Measurements from ENCODE around the gene PCDH10. TPM values are rescaled to one million over a fixed set of nuclear protein-coding genes. Genes with fewer than 3 reads are reported as not detected.

Gene PCDH10
- total RNA-seq, 4 donors from 2014 or later, result 0.13 to 1.5 (median 0.50) TPM

GRCh38 chr4:133146574-133147241, 2.4 kb upstream of the PCDH10 start:
- Histone ChIP-seq H3K27ac (no peak overlapping the region), H3K4me1 (peaks cover 26 to 49% of the 10 kb centered on the region in 2 donors), H3K4me3 (replicated peaks in 1 of 3) (peak overlapping the region in 1 of 3 donors; percentile 12), H3K27me3 (peaks cover 2% of the 10 kb centered on the region), H3K9me3 (no peaks in the 10 kb centered on the region), H3K36me3 (no peaks in the 10 kb centered on the region)
- 1 to 2% methylated on average over 28 to 29 of the region's 29 CpGs for WGBS, 2 donors
- TF ChIP-seq CTCF (IDR thresholded peaks at IDR 0.05) (peak; percentile 20 to 93 (median 69)), POLR2A (IDR thresholded peaks at IDR 0.05) (no peak)
- peak; percentile 32 to 43 for DNase-seq
- intact Hi-C loops (cut with DNase I), result no loop called here

- DNase-seq, result no peak
- H3K4me1 ChIP-seq, result peaks cover 33 to 56% of the 10 kb centered on the region in 2 donors
These were observed 1.7 kb upstream of the PCDH10 start for GRCh38 chr4:133147286-133147821.

GRCh38 chr4:133147921-133148689, 989 bp upstream of the PCDH10 start:
- WGBS, 2 donors, result 2 to 3% methylated on average over 53 to 54 of the region's 54 CpGs

More at GRCh38 chr4:133147286-133147821, 1.7 kb upstream of the PCDH10 start:
- whole genome bisulfite sequencing, 2 donors, result 1 to 2% methylated on average over 23 of the region's 23 CpGs
- Histone ChIP-seq H3K36me3 (no peaks in the 10 kb centered on the region), H3K27me3 (peaks cover 9% of the 10 kb centered on the region), H3K27ac (no peak overlapping the region), H3K4me3 (replicated peaks in 1 of 3) (peak overlapping the region in 1 of 3 donors; percentile 12), H3K9me3 (no peaks in the 10 kb centered on the region)
- intact Hi-C loops (cut with DNase I), result no loop called here
- TF ChIP-seq CTCF (IDR thresholded peaks at IDR 0.05), result no peak
- TF ChIP-seq POLR2A (IDR thresholded peaks at IDR 0.05), result no peak

GRCh38 chr4:133149364-133149695, 236 bp downstream of the PCDH10 start:
- H3K27me3 ChIP-seq, result peaks cover 12% of the 10 kb centered on the region
- no peak overlapping the region for H3K27ac ChIP-seq
- DNase-seq, result no peak
- TF ChIP-seq CTCF (IDR thresholded peaks at IDR 0.05) (no peak), POLR2A (IDR thresholded peaks at IDR 0.05) (no peak)
- WGBS, 2 donors, result 3% methylated on average over 8 of the region's 8 CpGs
- intact Hi-C loops (cut with DNase I), result no loop called here
- no peaks in the 10 kb centered on the region for H3K9me3 ChIP-seq
- peaks cover 36 to 62% of the 10 kb centered on the region in 2 donors for H3K4me1 ChIP-seq
- peak overlapping the region in 2 of 3 donors; percentile 0 to 35 for H3K4me3 ChIP-seq (replicated peaks in 1 of 3)
- no peaks in the 10 kb centered on the region for H3K36me3 ChIP-seq

More at GRCh38 chr4:133147921-133148689, 989 bp upstream of the PCDH10 start:
- peaks cover 12% of the 10 kb centered on the region for H3K27me3 ChIP-seq
- peak overlapping the region; percentile 10 to 35 (median 12) for H3K4me3 ChIP-seq (replicated peaks in 1 of 3)
- no peak overlapping the region for H3K27ac ChIP-seq
- no peak for TF ChIP-seq CTCF (IDR thresholded peaks at IDR 0.05)
- TF ChIP-seq POLR2A (IDR thresholded peaks at IDR 0.05), result no peak
- DNase-seq, result peak; percentile 17 to 24
- H3K36me3 ChIP-seq, result no peaks in the 10 kb centered on the region
- no peaks in the 10 kb centered on the region for H3K9me3 ChIP-seq
- peaks cover 36 to 62% of the 10 kb centered on the region in 2 donors for H3K4me1 ChIP-seq
- intact Hi-C loops (cut with DNase I), result no loop called here

All from thyroid gland (tissue), 4 donors.